IMR-90 (cell line): ENCODE results near the gene ISM1. TPM values are rescaled to one million over a fixed set of nuclear protein-coding genes. Genes with fewer than 3 reads are reported as not detected.

Experiments
- ATAC-seq: fragments of 200-7000 bp; cut with Tn5 transposase; 2 replicates; pipeline ENCODE4 v1.9.1; 2020; ENCODE audit warnings: low read depth, mild to moderate bottlenecking, moderate library complexity
- BruUV-seq: library from RNA; stranded (reverse); fragments of 400-500 nt; replicated peaks from 2 replicates; lab custom pipeline; 2021; lab: Mats Ljungman, UMichigan
- CTCF ChIA-PET: fragments of 300-600 bp; formaldehyde crosslinking; extraction: SDS; loops from one replicate; lab custom pipeline; 2021; ENCODE audit warnings: antibody characterized with exemption; lab: Yijun Ruan, JAX
- POLR2A ChIA-PET: fragments of 300-600 bp; sonication (Branson Sonifier 250); formaldehyde crosslinking; loops from one replicate; lab custom pipeline; 2022; ENCODE audit warnings: antibody characterized with exemption; ENCODE audit not compliant: unreplicated experiment; lab: Charles Lee
- DNase-seq: peaks from one replicate; pipeline ENCODE4 v3.0.0; 2013
- H2AFZ ChIP-seq: replicated peaks from 2 replicates; pipeline ENCODE3; 2013; ENCODE audit warnings: low read length, mild to moderate bottlenecking; ENCODE audit not compliant: poor library complexity
- H2AK5ac ChIP-seq: 2 replicates; pipeline ENCODE4 v1.6.1; 2013; ENCODE audit warnings: low read depth, low read length, inconsistent platforms
- H2AK9ac ChIP-seq: replicated peaks from 2 replicates; pipeline ENCODE3; 2013; ENCODE audit warnings: mild to moderate bottlenecking, low read depth, low read length, moderate library complexity; ENCODE audit not compliant: poor library complexity
- H2BK120ac ChIP-seq: 2 replicates; pipeline ENCODE4 v1.6.1; 2013; ENCODE audit warnings: low read depth, low read length, inconsistent platforms
- H2BK15ac ChIP-seq: 3 replicates; pipeline ENCODE4 v1.6.1; 2013; ENCODE audit warnings: low read depth, low read length, inconsistent platforms
- H2BK20ac ChIP-seq: 2 replicates; pipeline ENCODE4 v1.6.1; 2013; ENCODE audit warnings: low read depth, mild to moderate bottlenecking, inconsistent platforms, low read length, moderate library complexity
- H2BK5ac ChIP-seq: 2 replicates; pipeline ENCODE4 v1.6.1; 2013; ENCODE audit warnings: mild to moderate bottlenecking, low read depth, low read length, inconsistent platforms; ENCODE audit not compliant: poor library complexity, severe bottlenecking
- H3K14ac ChIP-seq: replicated peaks from 2 replicates; pipeline ENCODE4 v1.6.1; 2013; ENCODE audit warnings: low read depth, low read length, inconsistent platforms
- H3K18ac ChIP-seq: 2 replicates; pipeline ENCODE4 v1.6.1; 2013; ENCODE audit warnings: low read depth, low read length, control low read depth
- H3K23ac ChIP-seq: 2 replicates; pipeline ENCODE4 v1.6.1; 2013; ENCODE audit warnings: low read depth, low read length, inconsistent platforms
- H3K27ac ChIP-seq: 2 replicates; pipeline ENCODE4 v1.5.1; 2013; ENCODE audit warnings: mild to moderate bottlenecking, control low read depth, low read length; ENCODE audit not compliant: insufficient read depth
- H3K27me3 ChIP-seq: 2 replicates; pipeline ENCODE4 v1.6.1; 2013; ENCODE audit warnings: low read length; ENCODE audit not compliant: control insufficient read depth, insufficient read depth
- H3K36me3 ChIP-seq: 2 replicates; pipeline ENCODE4 v1.6.1; 2013; ENCODE audit warnings: low read length, mixed read lengths; ENCODE audit not compliant: control insufficient read depth, insufficient read depth
- H3K4ac ChIP-seq: 2 replicates; pipeline ENCODE4 v1.6.1; 2013; ENCODE audit warnings: low read depth, low read length, inconsistent platforms
- H3K4me1 ChIP-seq: 2 replicates; pipeline ENCODE4 v1.6.1; 2013; ENCODE audit warnings: low read length, mixed read lengths; ENCODE audit not compliant: control insufficient read depth, insufficient read depth
- H3K4me2 ChIP-seq: 2 replicates; pipeline ENCODE4 v1.6.1; 2013; ENCODE audit warnings: low read depth, mild to moderate bottlenecking, control low read depth, low read length, moderate library complexity
- H3K4me3 ChIP-seq: 2 replicates; pipeline ENCODE4 v1.5.1; 2013; ENCODE audit warnings: low read depth, mild to moderate bottlenecking, control low read depth, low read length, moderate library complexity; ENCODE audit not compliant: insufficient read depth
- H3K56ac ChIP-seq: 2 replicates; pipeline ENCODE4 v1.6.1; 2013; ENCODE audit warnings: low read length, inconsistent platforms; ENCODE audit not compliant: insufficient read depth; ENCODE audit errors: extremely low read depth
- H3K79me1 ChIP-seq, 2 experiments: 2 replicates each; pipeline ENCODE4 v1.6.1; 2013; ENCODE audit warnings: low read length in 2 of 2, inconsistent platforms in 1 of 2, low read depth in 1 of 2
- H3K9ac ChIP-seq: 2 replicates; pipeline ENCODE4 v1.6.1; 2013; ENCODE audit warnings: low read depth, low read length, control low read depth
- H3K9me1 ChIP-seq: 2 replicates; pipeline ENCODE4 v1.6.1; 2013; ENCODE audit warnings: low read length, inconsistent platforms; ENCODE audit not compliant: insufficient read depth
- H3K9me3 ChIP-seq: 2 replicates; pipeline ENCODE4 v1.6.1; 2013; ENCODE audit warnings: low read length; ENCODE audit not compliant: control insufficient read depth, insufficient read depth
- H4K20me1 ChIP-seq: 2 replicates; pipeline ENCODE4 v1.6.1; 2013; ENCODE audit warnings: low read length, inconsistent platforms; ENCODE audit not compliant: insufficient read depth
- H4K5ac ChIP-seq: 2 replicates; pipeline ENCODE4 v1.6.1; 2013; ENCODE audit warnings: mild to moderate bottlenecking, low read depth, low read length, control low read depth
- H4K8ac ChIP-seq, 2 experiments: 2 replicates each; pipeline ENCODE4 v1.6.1; 2013; ENCODE audit warnings: low read depth in 2 of 2, low read length in 2 of 2, control low read depth in 1 of 2, inconsistent platforms in 1 of 2
- H4K91ac ChIP-seq: 2 replicates; pipeline ENCODE4 v1.6.1; 2013; ENCODE audit warnings: low read depth, low read length, inconsistent platforms; ENCODE audit not compliant: insufficient read depth
- BHLHE40 ChIP-seq: fragments of 150-350 bp; IDR thresholded peaks from 2 replicates; pipeline ENCODE4 v1.6.1; 2016; ENCODE audit warnings: mild to moderate bottlenecking, low read depth, low read length
- CEBPB ChIP-seq: IDR thresholded peaks from 2 replicates; pipeline ENCODE4 v1.6.1; 2012; ENCODE audit warnings: low read depth, low read length, improper control_type of control experiment
- CHD1 ChIP-seq: IDR thresholded peaks from 2 replicates; pipeline ENCODE4 v1.6.1; 2012; ENCODE audit warnings: low read depth, low read length, improper control_type of control experiment
- ELK1 ChIP-seq: fragments of 150-350 bp; IDR thresholded peaks from 2 replicates; pipeline ENCODE4 v1.6.1; 2016; ENCODE audit warnings: low read depth, mild to moderate bottlenecking, low read length, moderate library complexity, borderline replicate concordance
- FOS ChIP-seq: fragments of 150-350 bp; IDR thresholded peaks from 2 replicates; pipeline ENCODE4 v1.6.1; 2016; ENCODE audit warnings: low read depth, low read length
- MAFK ChIP-seq: IDR thresholded peaks from 2 replicates; pipeline ENCODE4 v1.6.1; 2012; ENCODE audit warnings: low read depth, low read length, improper control_type of control experiment
- MAZ ChIP-seq: IDR thresholded peaks from 2 replicates; pipeline ENCODE4 v1.6.1; 2012; ENCODE audit warnings: low read depth, mild to moderate bottlenecking, low read length, improper control_type of control experiment, moderate library complexity, borderline replicate concordance
- MXI1 ChIP-seq: IDR thresholded peaks from 2 replicates; pipeline ENCODE4 v1.6.1; 2012; ENCODE audit warnings: low read depth, mild to moderate bottlenecking, low read length, moderate library complexity, borderline replicate concordance
- NFE2L2 ChIP-seq: fragments of 150-350 bp; IDR thresholded peaks from 2 replicates; pipeline ENCODE4 v1.6.1; 2016; ENCODE audit warnings: low read depth, mild to moderate bottlenecking, low read length
- POLR2A ChIP-seq: IDR thresholded peaks from 2 replicates; pipeline ENCODE4 v1.6.1; 2012; ENCODE audit warnings: mild to moderate bottlenecking, low read depth, low read length
- RAD21 ChIP-seq: IDR thresholded peaks from 2 replicates; pipeline ENCODE4 v1.6.1; 2012; ENCODE audit warnings: low read length, improper control_type of control experiment
- RCOR1 ChIP-seq: IDR thresholded peaks from 2 replicates; pipeline ENCODE4 v1.6.1; 2012; ENCODE audit warnings: mild to moderate bottlenecking, low read length, improper control_type of control experiment; ENCODE audit not compliant: insufficient replicate concordance
- RFX5 ChIP-seq: IDR thresholded peaks from 2 replicates; pipeline ENCODE4 v1.8.0; 2012; ENCODE audit warnings: low read depth, mild to moderate bottlenecking, low read length, moderate library complexity
- SMC3 ChIP-seq: fragments of 150-350 bp; IDR thresholded peaks from 2 replicates; pipeline ENCODE4 v1.6.1; 2016; ENCODE audit warnings: low read depth, mild to moderate bottlenecking, antibody characterized with exemption, low read length, moderate library complexity
- whole genome bisulfite sequencing, 2 experiments: methylation state at CpG; one replicate each; pipeline versions ENCODE4 v1.1.5 to v1.1.7; 2013; ENCODE audit warnings: missing lambda C conversion rate in 2 of 2; ENCODE audit not compliant: insufficient read length in 1 of 2; ENCODE audit errors: extremely low coverage in 2 of 2; 5-methylcytosine and 5-hydroxymethylcytosine counted together
- dilution Hi-C: fragments of 300-500 bp; cut with HindIII; formaldehyde crosslinking; loops from one replicate; pipeline ENCODE4 v1.14.3; 2018; ENCODE audit warnings: low sequenced_read_pairs; ENCODE audit not compliant: unreplicated experiment
- in situ Hi-C: fragments of 300-500 bp; cut with MboI; formaldehyde crosslinking; loops from 3 replicates; pipeline ENCODE4 v1.14.3; 2019; ENCODE audit warnings: low sequenced_read_pairs, inconsistent platforms, mixed read lengths
- intact Hi-C: fragments of 100-400 bp; cut with micrococcal nuclease; formaldehyde crosslinking; loops from 2 replicates; pipeline ENCODE4 v1.10.0; 2022
- polyA plus RNA-seq, 3 experiments: library from polyadenylated mRNA; depleted of rRNA; stranded (reverse); fragments of >200 nt; gene quantifications; 2 replicates each; pipeline ENCODE4 v1.2.3, GENCODE V29; 2012; ENCODE audit warnings: low replicate concordance in 1 of 3
- total RNA-seq: library from RNA; depleted of rRNA; stranded (reverse); fragments of >200 nt; gene quantifications from 2 replicates; pipeline ENCODE4 v1.2.3, GENCODE V29; 2012
- TF ChIP-seq, protein P1 (sequence below): fragments of 150-350 bp; IDR thresholded peaks from 2 replicates; pipeline ENCODE4 v1.6.1; 2017; ENCODE audit warnings: mild to moderate bottlenecking, antibody characterized with exemption, low read length, low read depth
- TF ChIP-seq, protein P2 (sequence below): conservative IDR thresholded peaks from 2 replicates; pipeline ENCODE4 v1.5.1; 2012; ENCODE audit warnings: mild to moderate bottlenecking, low read depth, low read length, improper control_type of control experiment

The ISM1 gene
- total and polyA plus RNA-seq, 2 of the 4 experiments (the other 2 are of a cell fraction): not detected

DNA sequence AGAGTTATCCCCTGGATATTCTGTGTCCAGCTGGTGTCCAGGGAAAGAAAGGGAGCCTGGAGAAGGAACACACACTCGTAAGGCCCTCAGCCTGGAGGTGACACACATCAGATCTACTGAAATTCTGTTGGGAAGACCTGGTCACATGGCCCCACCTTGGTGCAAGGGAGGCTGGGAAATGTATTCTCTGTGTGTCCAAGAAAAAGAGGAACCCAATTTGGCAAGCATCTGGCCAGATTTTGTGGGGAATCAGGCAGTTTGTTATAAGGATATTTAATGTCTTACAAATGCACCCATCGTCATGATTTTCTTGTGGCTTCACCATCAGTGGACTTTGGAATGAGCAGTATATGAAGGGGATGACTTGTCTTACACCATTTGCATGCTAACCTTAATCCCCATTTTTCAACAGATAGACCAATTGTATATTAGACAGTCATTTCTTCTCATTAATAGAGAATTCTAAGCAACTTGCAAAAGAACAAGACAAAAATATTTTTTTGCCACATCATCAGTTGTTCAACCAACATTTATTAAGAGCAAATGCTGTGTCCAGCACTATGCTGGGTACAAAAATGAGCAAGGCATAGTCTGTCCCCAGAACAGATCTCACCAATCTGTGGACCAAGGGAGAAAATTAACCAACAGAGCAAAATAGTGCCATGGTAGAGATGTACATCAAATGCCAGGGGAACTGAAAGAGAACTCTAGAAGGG, 59.7 kb downstream of the ISM1 start:
- H3K36me3 ChIP-seq: no peaks in the 10 kb centered on the region
- no peak overlapping the region for H3K56ac ChIP-seq
- H2BK120ac ChIP-seq: no peak overlapping the region
- H3K79me1 ChIP-seq: no peaks in the 10 kb centered on the region
- no peak overlapping the region for H2BK5ac ChIP-seq
- H4K20me1 ChIP-seq: no peaks in the 10 kb centered on the region
- no peak overlapping the region for H2AFZ ChIP-seq
- no peaks in the 10 kb centered on the region for H3K9me1 ChIP-seq
- no TSS peak for BruUV-seq
- H4K8ac ChIP-seq: no peak overlapping the region
- no peak overlapping the region for H3K4me2 ChIP-seq
- ChIA-PET CTCF (no interaction called here), POLR2A (no interaction called here)
- H3K9me3 ChIP-seq: no peaks in the 10 kb centered on the region
- H4K91ac ChIP-seq: no peak overlapping the region
- H2AK5ac ChIP-seq: no peak overlapping the region
- H3K27ac ChIP-seq: no peak overlapping the region
- H2BK20ac ChIP-seq: no peak overlapping the region
- no peak for DNase-seq
- H3K14ac ChIP-seq: no peak overlapping the region
- H2AK9ac ChIP-seq: no peak overlapping the region
- H3K4me3 ChIP-seq: no peak overlapping the region
- in situ Hi-C loops: no loop called here
- no peak overlapping the region for H3K4ac ChIP-seq
- intact Hi-C loops: no loop called here
- H3K23ac ChIP-seq: no peak overlapping the region
- H3K9ac ChIP-seq: no peak overlapping the region
- H3K18ac ChIP-seq: no peak overlapping the region
- no peak overlapping the region for H2BK15ac ChIP-seq
- dilution Hi-C loops: no loop called here
- TF ChIP-seq MAFK: no peak; the same call in 1 of the 2 replicates
- no peak for TF ChIP-seq SMC3
- no peak for TF ChIP-seq FOS
- TF ChIP-seq NFE2L2: no peak
- TF ChIP-seq, protein P1, sequence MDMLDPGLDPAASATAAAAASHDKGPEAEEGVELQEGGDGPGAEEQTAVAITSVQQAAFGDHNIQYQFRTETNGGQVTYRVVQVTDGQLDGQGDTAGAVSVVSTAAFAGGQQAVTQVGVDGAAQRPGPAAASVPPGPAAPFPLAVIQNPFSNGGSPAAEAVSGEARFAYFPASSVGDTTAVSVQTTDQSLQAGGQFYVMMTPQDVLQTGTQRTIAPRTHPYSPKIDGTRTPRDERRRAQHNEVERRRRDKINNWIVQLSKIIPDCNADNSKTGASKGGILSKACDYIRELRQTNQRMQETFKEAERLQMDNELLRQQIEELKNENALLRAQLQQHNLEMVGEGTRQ: no peak
- TF ChIP-seq ELK1: no peak
- TF ChIP-seq POLR2A: no peak
- TF ChIP-seq RAD21: no peak
- no peak for TF ChIP-seq MXI1
- no peak for TF ChIP-seq BHLHE40
- TF ChIP-seq RCOR1: no peak
- TF ChIP-seq, protein P2, sequence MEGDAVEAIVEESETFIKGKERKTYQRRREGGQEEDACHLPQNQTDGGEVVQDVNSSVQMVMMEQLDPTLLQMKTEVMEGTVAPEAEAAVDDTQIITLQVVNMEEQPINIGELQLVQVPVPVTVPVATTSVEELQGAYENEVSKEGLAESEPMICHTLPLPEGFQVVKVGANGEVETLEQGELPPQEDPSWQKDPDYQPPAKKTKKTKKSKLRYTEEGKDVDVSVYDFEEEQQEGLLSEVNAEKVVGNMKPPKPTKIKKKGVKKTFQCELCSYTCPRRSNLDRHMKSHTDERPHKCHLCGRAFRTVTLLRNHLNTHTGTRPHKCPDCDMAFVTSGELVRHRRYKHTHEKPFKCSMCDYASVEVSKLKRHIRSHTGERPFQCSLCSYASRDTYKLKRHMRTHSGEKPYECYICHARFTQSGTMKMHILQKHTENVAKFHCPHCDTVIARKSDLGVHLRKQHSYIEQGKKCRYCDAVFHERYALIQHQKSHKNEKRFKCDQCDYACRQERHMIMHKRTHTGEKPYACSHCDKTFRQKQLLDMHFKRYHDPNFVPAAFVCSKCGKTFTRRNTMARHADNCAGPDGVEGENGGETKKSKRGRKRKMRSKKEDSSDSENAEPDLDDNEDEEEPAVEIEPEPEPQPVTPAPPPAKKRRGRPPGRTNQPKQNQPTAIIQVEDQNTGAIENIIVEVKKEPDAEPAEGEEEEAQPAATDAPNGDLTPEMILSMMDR: no peak
- no peak for TF ChIP-seq CEBPB
- TF ChIP-seq CHD1: no peak
- no peak for TF ChIP-seq RFX5
- no peak for TF ChIP-seq MAZ
- no peaks in the 10 kb centered on the region for H3K4me1 ChIP-seq
- ATAC-seq: no peak
- no CpG with 5 or more reads among the region's 2 CpGs for WGBS, 2 experiments
- no peaks in the 10 kb centered on the region for H3K27me3 ChIP-seq
- no peak overlapping the region for H4K5ac ChIP-seq
